IPS DF 4.7 (cell line): ENCODE data around the gene ABHD17B.
"Not testable (repeated sequence)": the region's sequence is repeated elsewhere in the genome, so short reads cannot be mapped to it uniquely, and the experiment has no call there.

Experiments
- DNase-seq: peaks from one replicate; pipeline ENCODE4 v3.0.0-alpha.2; 2013; ENCODE audit warnings: low spot score; ENCODE audit errors: extremely low read depth

The ABHD17B gene

DNA sequence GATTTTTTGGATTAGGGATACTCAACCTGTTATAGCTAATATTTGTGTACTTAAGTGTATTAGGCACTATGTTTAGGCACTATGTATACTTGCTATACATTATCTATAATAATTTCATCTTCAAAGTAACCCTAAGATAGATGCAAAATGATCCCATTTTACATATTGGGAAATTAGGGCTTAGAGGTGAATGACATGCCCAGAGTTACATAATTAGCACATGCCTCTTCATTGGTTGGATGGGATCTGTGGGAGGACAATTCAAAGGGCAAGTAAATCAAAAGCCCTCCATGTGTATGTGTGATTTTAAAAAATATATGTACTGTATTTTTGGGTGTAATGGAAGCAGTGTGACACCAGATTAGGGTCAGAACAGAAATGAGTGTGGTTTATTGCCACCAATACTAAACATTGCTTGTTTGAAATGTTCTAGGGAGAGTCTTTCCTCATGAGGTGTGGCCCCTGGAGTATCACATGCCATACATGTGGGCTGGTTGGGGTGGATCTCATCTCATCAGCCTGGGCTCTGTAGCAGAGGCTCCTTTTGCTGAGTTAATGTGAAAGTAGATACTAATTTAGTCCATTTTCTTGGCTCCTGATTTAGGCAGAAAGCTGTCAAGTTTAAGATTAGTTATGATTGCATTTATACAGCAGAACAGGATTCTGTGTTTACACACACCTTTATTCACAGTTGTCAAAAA lies 6.0 kb upstream of the ABHD17B start:
- no peak for DNase-seq

- no peak for DNase-seq
Observed at GRCh38 chr9:71915495-71915894, 4.5 kb upstream of the ABHD17B start.

DNA sequence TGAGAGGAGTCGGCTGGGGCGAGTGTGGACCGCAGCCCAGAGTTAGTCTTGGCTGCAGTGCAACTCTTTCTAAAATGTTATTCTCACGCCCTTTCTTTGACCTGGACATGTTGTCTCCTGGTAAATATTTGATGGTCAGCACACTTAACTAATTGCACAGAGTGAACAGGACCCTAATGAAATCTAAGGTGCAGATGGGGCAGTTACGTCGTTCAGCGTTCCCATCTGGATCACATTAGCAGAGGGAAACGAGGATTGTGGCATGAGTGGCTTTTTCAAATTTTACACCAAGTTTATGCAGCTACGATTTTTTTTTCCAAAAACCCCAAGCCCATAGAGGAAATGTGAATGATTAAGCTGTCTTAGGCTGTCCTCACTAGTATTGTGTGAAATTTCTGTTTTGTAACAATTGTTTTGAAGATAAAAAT lies 929 bp upstream of the ABHD17B start:
- no peak for DNase-seq

DNA sequence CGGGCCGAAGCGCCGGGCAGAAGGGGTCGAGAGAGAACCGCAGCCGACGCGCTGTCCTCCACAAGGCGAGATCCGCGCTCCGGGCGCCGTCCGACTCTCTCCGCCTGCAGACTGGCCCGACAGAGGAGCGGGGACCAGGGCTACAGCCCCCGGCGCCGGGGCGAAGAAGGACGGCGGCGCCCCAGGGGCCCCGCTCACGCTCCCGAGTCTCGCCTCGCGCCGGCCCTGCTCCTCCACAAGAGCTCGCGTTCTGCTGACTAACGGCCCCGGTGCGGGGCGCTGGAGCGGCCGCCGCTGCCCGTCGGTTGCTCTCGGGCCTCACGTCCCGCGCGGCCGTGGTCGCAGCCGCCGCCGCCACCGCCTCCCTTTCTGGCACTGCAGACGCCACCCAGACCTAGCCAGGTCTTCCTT lies 338 bp downstream of the ABHD17B start:
- no peak for DNase-seq

DNA sequence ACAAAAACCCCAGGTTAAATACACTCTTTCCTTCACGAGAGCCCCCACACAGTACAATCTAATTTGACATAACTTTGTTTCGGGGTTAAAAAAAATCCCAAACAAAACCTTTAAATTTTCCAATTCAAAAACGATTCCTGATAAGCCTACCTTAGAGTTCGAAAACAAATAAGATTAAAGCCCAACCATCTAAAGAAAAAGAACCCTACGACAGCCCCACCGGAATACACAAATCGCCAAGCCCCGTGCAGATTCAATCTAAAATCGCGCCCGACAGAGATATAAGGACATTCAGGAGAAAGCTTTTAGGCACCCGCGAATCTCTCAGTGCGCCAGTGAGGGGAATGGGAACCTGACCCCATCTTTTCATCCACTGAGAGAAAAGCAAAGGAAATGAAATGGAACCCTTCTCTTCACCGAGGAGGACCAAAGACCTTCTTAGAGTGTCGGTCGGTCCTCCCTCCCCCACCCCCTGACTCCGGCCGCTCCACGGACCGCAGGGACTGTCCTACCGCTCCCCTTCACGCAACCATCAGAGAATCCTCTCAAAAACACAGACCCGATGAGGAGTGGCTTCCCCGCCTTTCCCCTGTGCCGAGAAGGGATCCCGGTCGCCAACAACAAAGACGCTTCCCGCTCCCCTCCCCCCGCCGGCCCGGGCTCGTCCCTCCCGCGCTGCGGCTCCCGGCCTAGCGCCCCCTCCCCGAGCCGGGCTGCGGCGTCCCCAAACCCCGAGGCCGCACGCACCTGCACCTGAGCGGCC lies 925 bp downstream of the ABHD17B start:
- no peak for DNase-seq

DNA sequence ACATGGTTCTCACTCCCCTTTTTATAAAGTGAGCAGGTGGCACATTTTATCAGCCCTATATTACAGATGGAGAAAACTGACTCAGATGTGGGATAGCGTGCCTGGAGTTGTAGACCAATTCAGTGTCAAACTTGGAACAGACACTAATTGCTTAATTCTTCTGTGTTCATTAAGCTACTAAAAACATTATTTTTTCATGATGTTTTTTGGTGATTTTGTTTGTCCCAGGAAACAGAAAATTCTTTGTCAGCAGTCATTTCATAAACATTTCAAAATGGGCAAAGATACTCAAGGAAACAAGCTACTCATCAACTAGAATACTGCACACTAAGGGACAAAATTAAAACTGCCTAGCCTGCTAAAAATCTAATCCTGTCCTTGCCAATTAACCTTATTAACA lies 2.2 kb downstream of the ABHD17B start:
- no peak for DNase-seq

DNA sequence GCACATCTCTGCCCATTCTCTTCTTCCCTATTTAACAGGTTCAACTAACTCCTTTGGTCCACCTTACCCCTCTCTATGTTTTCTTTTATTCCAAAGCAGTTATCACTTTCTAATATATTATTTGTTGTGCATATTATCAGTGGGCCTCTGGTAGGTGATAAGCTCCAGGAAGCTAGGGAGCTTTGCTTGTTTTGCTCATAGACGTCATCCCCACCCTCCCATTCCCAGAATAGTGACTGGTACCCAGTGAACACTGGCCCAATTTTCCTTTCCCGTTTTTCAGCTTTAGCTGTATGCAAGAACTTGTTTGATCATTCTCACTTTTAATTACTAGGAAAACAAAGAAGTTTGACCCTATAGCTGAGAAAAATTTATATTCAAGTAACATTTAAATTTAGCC lies 6.9 kb downstream of the ABHD17B start:
- no peak for DNase-seq

- no peak for DNase-seq
Observed at GRCh38 chr9:71901695-71902597, 9.0 kb downstream of the ABHD17B start.

GRCh38 chr9:71898756-71899155 lies 12.2 kb downstream of the ABHD17B start:
- not testable (repeated sequence) for DNase-seq

DNA sequence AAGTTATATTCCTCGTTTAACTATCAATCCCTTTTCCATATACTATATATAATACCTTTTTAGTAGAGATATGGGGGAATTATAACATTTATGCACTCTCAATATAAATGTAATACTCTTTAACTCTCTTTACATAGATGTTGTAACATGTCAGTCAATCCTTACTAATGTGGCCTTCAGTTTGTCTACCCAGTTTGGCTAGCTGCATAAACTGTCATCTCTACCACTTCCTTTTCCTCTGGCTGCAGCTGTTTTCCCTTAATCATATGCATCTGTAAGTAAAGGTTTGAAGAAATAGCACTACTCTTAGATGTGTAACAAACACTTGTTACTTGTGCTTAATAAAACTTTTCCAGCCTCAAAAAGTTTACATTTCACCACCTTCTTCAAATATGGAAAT lies 13.4 kb downstream of the ABHD17B start:
- DNase-seq: no peak

- DNase-seq: no peak
Observed at GRCh38 chr9:71896761-71897160, 14.2 kb downstream of the ABHD17B start.

- no peak for DNase-seq
Observed at GRCh38 chr9:71895955-71896354, 15.0 kb downstream of the ABHD17B start.

DNA sequence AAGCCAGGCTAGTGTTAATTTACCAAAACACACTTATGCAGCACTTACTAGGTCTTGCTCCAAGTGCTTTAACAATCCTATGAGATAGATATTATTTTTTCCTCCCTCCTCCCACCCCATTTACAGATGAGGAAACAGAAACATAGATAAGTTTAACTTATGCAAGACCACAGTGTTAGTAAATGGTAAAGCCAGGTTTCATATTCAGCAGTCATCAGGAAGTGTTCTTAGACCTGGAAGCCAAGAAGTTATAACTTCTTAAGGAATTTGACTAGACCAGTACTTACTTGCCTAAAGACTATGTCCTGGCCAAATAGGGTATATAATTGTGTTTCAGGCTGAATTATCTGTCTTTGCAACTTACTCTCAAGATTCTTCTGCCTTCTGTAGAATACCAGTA lies 15.9 kb downstream of the ABHD17B start:
- no peak for DNase-seq

DNA sequence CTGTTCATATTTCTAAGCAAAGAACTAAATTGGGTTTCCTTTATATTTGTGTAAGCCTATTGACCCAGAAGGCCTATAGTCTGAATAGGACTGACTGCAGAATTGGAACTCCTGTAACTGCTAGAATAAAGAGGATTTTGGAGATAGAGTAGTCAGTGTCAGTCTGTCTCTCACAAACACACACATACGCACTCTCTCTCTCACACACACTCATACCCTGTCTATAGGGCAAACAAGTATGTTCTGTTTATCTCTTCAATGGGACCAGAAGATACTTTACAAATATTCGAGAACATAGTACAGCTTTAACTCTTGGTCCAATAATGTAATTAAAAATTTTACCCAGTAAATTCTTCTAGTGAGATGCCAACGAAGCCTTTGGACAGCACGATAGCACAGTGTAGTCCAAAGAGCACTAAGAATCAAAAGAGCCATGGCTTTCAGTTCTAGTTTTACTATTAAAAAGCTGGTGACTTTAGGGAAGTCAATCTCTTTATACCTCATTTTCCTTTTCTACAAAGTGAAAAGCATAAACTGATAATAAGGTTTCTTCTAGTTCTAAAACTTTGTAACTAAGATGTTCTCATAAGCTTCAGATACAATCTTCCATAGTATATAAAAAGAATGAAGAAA lies 19.3 kb downstream of the ABHD17B start:
- DNase-seq: no peak

GRCh38 chr9:71890042-71890679 lies 20.8 kb downstream of the ABHD17B start:
- DNase-seq: no peak

GRCh38 chr9:71887362-71887761 lies 23.6 kb downstream of the ABHD17B start:
- DNase-seq: no peak

- DNase-seq: no peak
Observed at GRCh38 chr9:71886541-71886940, 24.5 kb downstream of the ABHD17B start.

DNA sequence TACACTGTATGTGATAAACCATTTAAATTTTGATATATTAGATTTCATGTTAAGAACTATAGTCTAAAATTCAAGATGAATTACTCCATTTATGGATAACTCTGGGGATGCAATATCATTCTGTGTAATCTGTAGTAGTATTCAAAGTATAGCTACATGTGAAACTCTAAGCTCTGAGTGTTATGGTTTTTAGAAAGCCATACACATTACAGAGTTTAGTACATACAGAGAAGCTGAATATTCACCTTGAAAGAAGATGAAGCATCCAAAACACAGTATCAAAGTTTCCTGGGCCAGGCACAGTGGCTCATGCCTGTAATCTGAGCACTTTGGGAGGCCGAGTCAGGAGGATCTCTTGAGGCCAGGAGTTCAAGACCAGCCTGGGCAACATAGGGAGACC lies 25.0 kb downstream of the ABHD17B start:
- no peak for DNase-seq

DNA sequence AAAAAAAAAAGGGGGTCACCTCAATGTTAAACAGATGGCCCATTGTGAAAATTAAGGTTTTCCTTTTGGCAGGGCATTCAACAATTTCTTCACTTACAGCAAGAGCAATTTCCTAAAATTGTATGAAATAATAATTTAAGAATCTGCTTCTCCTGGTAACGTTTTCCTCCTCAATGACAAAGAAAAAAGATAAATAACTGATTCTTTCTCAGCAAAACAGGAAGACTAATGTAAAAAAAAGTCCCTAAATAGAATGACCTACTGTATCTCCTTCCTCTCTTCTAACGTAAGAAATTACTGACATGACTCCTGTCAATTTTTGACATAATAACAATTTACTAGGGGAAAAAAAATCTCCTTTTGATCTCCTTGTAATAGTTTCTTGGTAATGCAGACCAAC lies 25.5 kb downstream of the ABHD17B start:
- no peak for DNase-seq

GRCh38 chr9:71884005-71884404 lies 27.0 kb downstream of the ABHD17B start:
- no peak for DNase-seq

GRCh38 chr9:71879644-71880174 lies 31.3 kb downstream of the ABHD17B start:
- no peak for DNase-seq
